ENCODE data around the gene LYSET.

- TF ChIP-seq BHLHE40 (IDR thresholded peaks at IDR 0.05; ENCODE audit: borderline replicate concordance in 1 of 2, low read depth in 2 of 2, low read length in 1 of 2) (no peak), YY1 (IDR thresholded peaks at IDR 0.05; ENCODE audit: low read depth, low read length) (no peak), SREBF2 (IDR thresholded peaks at IDR 0.05; ENCODE audit: low read length) (no peak), CTCF (IDR thresholded peaks at IDR 0.05 in 2 of 3, conservative IDR thresholded peaks at IDR 0.05 in 1 of 3; ENCODE audit: control insufficient read depth in 2 of 3, extremely low read depth in 1 of 3, insufficient read depth in 1 of 3, low read depth in 3 of 3, low read length in 3 of 3) (no peak), POLR2A (IDR thresholded peaks at IDR 0.05; ENCODE audit: low read depth, low read length) (no peak), NR2F1 (conservative IDR thresholded peaks at IDR 0.05) (no peak), RAD21 (IDR thresholded peaks at IDR 0.05; ENCODE audit: insufficient read depth, low read depth, low read length) (no peak), CHD1 (IDR thresholded peaks at IDR 0.05; ENCODE audit: low read depth, low read length) (no peak), ELK1 (IDR thresholded peaks at IDR 0.05; ENCODE audit: low read depth, low read length) (no peak), NKRF (conservative IDR thresholded peaks at IDR 0.05) (no peak), MAX (IDR thresholded peaks at IDR 0.05; ENCODE audit: low read depth, low read length) (no peak)
Observed at GRCh38 chr14:93136009-93136408, 49.1 kb upstream of the LYSET start.
